SK-MEL-5 (cell line): ENCODE measurements around the gene INPP4B. TPM values are rescaled to one million over a fixed set of nuclear protein-coding genes. Genes with fewer than 3 reads are reported as not detected.
"Not testable (repeated sequence)": the region's sequence is repeated elsewhere in the genome, so short reads cannot be mapped to it uniquely, and the experiment has no call there.

Experiments
- DNase-seq: peaks from one replicate; pipeline ENCODE4 v3.0.0-alpha.2; 2016; ENCODE audit warnings: low read depth, low spot score
- in situ Hi-C: cut with HindIII; loops from 2 replicates; pipeline ENCODE4 v1.10.0; 2016; ENCODE audit warnings: low sequenced_read_pairs, high pct_unique_total_duplicates, low pct_unique_long_range_greater_than_20kb
- total RNA-seq: library from RNA; depleted of rRNA; stranded (reverse); fragments of >200 nt; shearing (Covaris generic); gene quantifications from 2 replicates; pipeline ENCODE4 v1.2.3, GENCODE V29; 2014

Gene INPP4B
- total RNA-seq, 1 experiment from 2014 or later, result 161 TPM

DNA sequence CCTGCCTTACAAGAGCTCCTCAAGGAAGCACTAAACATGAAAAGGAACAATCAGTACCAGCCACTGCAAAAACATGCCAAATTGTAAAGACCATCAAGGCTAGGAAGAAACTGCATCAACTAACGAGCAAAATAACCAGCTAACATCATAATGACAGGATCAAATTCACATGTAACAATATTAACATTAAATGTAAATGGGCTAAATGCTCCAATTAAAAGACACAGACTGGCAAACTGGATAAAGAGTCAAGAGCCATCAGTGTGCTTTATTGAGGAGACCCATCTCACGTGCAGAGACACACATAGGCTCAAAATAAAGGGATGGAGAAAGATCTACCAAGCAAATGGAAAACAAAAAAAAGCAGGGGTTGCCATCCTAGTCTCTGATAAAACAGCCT lies 777.8 kb downstream of the INPP4B start:
- DNase-seq, in situ Hi-C loops: not testable (repeated sequence)

DNA sequence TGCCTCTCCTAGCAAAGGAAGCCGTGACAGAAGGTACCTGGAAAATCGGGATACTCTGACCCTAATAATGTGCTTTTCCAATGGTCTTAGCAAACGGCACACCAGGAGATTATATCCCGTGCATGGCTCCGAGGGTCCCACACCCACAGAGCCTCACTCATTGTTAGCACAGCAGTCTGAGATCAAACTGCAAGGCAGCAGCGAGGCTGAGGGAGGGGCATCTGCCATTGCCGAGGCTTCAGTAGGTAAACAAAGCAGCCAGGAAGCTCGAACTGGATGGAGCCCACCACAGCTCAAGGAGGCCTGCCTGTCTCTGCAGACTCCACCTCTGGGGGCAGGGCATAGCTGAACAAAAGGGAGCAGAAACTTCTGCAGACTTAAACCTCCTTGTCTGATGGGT lies 779.5 kb downstream of the INPP4B start:
- in situ Hi-C loops, result not testable (repeated sequence)

DNA sequence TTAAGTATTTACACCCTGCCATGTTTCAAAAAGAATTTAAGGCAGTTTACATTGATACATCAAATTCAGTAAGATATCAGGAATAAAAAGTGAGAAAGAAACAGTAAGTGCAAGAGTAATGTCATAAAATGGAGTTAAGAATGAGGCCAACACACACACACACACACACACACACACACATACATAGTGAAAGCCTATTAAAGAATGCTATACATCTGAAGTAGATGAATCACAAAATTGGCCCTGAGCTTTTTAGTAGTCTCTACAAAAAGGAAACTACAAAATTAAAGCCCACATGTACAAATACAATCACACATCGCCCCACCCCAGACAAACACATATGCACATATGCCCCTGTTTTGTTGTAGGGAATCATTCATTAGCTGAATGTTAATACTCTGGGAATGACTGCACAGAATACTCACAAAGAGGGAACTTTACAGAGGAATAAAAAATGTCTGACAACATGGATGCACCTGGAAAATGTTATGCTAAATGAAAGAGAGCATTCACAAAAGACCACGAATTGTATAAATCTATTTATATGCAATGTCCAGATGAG lies 780.9 kb downstream of the INPP4B start:
- no peak for DNase-seq
- in situ Hi-C loops, result no loop called here

More for the DNA sequence above, 779.5 kb downstream of the INPP4B start:
- not testable (repeated sequence) for DNase-seq

DNA sequence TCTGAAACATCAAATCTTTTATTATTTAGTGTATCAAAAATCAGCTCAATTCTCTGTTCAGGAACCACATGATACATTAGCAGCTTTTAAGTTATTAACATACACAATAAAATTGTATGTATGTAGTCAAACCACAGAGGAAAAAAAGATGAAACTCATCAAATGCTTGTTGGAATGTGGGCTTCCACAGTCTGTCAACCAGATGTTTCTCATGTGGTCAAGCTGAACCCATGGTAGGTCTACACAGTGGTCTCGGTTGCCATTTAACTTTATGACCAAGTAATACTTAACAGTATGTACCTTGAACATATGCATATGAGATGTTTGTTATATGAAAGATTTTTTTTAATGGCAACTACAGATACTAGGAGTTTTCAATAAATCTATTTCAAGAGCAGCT lies 781.9 kb downstream of the INPP4B start:
- in situ Hi-C loops, result no loop called here
- no peak for DNase-seq

DNA sequence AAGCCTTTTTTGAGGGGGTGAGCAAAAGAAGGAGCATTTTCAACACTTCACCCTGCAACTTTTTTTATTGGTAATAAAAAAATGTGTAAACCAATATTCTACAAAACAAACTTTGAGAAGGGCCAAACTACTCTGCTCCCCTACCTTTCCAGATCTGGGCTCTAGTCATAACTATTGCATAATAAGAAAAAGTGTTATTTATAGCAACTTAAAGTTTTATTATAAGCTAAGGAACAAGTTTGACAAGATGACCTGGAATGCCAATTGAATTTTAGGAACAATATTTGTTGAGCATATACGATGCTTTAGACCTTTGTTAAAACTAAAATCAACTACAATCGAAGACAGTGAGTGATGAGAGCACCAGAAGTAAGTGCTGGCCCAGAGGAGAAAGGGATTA lies 800.1 kb downstream of the INPP4B start:
- no peak for DNase-seq
- in situ Hi-C loops, result no loop called here

DNA sequence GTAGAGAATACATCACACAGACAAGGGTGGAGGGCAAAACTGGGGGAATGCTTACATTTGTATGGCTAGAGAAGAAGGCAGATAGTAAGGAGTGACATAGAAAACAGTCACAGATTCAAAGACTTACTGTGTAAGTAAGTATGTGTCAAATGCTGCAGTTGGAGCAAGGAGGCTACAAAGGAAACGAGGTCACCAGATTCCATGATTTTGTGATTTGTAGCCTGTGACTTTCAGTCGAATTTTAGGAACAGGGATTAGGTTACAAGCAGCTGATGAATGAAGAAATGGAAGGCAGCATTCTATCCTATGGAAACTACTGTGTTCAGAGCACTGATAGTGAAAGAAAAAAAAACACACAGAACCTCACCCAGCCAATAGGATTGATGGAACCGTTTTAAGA lies 801.8 kb downstream of the INPP4B start:
- in situ Hi-C loops, result no loop called here

DNA sequence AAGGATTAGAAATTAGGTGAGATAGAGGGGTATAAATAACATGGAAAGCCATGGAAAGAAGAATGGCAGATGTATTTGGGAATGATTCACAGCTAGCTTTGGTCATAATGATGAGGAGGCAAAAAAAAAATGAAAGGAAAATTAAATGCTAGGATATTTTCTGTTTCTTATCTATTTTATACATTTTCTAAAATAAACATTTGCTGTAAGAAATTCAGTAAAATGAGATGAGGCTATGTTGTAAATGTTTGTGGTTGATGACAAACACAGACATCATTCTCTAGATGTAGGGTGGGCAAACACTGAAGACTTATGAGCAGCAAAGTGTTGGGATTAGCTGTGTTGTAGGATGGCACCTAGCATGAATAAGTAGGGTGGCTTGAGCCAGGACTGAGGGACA lies 802.6 kb downstream of the INPP4B start:
- DNase-seq, result no peak
- in situ Hi-C loops, result no loop called here

More for the DNA sequence above, 801.8 kb downstream of the INPP4B start:
- no peak for DNase-seq

DNA sequence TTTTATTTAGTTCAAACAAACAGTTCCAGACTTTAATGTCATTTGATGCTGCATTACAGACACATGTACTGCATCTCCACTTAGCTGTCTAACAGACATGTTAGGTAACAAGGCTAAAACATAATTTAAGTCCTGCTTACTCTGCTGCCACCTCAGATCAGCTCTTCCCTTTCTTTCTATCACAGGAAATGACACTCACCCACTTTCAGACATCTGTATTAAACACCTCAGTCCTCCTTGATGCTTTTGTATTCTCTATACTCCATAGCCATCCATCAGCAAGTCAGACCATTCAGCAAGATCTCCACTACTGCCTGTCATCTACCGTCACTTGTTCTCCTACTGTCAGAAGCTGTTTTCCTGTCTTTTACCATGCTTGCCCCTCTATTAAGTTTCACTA lies 804.3 kb downstream of the INPP4B start:
- no peak for DNase-seq
- in situ Hi-C loops, result no loop called here

DNA sequence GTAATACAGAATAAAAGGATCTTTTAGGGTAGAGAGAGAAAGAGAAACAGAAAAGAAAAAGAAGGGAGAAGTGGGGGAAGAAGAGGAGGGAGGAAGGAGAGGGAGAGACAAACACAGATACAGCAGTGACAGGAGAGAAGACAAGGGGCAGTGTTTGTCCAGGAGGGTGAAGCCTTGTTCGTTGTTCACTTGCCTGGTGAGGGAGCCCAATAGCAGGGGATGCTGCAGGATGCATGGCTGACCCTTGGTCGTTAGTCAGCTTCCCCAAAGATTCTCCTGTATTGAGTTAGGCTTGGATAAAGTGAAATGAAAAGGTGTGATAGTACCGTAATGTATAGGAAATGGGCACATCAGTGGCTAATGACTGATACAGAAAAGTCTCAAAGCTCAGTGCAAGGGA lies 806.1 kb downstream of the INPP4B start:
- in situ Hi-C loops, result no loop called here

DNA sequence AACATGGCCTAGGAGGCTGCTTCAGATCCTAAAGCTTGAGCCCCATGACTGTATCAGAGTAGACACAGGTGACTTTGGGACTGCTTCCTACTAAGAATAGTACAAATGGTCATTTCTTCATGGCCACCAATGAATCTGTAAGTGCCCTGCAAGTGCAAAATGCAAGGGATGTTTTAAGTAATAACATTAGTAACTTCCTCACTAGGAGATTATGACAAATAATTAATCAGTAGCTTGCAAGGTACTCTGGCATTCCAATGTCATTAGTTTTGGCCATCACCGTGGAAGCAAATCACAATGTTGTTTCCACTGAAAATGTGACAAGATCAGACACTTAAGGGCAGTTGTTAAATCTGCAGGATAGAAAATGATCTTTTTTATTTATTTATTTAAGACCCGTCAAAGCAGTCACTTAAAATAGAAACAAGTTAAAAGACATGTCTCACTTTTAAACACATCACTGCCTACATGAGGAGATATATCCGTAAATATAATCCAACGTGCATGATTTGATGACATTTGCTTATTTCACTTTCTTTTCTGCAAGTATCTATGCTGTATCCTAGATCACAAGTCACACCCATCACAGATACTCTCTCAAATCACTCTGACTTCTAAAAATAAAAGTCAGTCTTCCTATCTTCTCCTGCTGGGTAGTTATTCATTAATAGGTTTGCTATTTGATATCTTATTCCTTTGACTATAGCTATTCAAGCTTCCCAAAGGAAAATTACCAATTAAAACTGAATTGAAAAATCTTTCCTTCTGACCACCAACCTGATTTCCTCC lies 809.1 kb downstream of the INPP4B start:
- DNase-seq, result no peak
- in situ Hi-C loops, result no loop called here

More for the DNA sequence above, 806.1 kb downstream of the INPP4B start:
- peak; percentile 40 for DNase-seq

DNA sequence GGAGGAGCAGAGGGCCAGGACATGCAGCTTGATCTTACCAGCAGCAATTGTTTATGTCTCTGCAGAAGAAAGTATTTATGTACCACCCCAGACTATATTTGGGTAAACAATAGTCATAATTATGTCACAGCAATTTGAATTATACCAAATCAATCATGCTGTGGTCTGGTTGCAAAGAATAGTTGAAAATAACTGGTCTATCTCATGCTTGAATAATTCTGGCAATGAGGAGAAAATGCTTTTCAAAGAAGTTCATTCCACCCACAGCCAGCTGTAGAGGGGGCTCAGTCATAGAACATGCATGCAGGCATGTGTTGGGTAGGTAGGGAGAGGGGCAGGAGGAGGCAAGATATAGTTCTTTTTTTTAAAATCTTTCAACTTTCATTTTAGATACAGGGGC lies 810.5 kb downstream of the INPP4B start:
- in situ Hi-C loops, result no loop called here
- DNase-seq, result no peak

DNA sequence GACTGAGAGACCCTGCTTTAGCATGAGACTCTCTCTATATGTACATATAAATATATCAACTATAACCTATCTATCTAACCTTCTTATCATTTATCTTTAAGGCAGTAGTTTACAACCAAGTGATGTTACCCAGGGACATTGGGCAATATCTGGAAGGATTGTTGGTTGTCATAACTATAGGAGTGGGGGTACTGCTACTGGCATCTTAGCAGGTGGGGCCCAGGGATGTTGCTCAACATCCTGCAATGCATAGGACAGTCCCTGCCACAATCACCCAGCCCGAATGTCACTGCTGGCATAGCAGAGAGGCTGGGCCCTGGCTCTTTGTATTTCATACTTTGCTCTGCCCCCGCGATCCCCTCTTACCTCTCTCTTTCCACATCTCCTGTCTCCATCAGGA lies 812.0 kb downstream of the INPP4B start:
- in situ Hi-C loops, result no loop called here
- DNase-seq, result no peak

DNA sequence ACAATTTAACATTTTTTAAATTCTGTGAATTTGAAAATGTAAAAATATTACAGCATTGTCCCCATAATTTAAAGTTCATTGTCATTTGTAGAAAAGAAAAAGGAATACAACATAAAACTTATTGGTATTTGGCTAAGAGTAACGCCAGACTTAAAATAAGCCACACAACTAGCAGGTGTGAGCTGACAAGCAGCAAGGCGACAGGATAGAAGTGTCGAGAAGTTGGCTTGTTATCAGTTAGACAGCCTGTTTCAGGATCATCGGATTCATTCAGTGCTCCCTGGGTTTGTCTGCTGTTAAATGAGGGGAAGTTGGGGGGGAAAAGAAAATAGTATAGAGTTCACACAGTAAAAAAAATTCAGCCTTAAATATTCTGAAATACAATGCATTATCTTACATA lies 816.1 kb downstream of the INPP4B start:
- no peak for DNase-seq
- in situ Hi-C loops, result no loop called here

DNA sequence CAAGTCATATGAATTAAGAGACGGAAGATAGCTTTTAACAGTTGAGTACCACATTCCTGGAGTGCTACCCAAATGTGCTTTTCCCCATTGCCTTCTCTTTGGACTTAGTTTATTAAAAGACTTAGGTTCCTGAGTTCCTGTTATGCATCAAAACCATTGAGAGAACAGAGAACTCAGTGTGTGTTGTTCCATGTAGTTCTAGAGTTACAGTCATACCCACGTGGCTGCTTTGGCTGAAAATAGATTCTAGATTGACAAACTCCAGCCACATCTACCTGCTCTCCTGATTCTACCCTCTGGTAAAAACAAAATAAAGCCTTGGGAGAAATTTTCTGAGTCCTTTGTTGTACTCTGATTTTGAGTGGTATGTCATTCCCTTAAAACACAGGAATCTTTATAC lies 824.3 kb downstream of the INPP4B start:
- in situ Hi-C loops, result no loop called here
- DNase-seq, result peak; percentile 50

DNA sequence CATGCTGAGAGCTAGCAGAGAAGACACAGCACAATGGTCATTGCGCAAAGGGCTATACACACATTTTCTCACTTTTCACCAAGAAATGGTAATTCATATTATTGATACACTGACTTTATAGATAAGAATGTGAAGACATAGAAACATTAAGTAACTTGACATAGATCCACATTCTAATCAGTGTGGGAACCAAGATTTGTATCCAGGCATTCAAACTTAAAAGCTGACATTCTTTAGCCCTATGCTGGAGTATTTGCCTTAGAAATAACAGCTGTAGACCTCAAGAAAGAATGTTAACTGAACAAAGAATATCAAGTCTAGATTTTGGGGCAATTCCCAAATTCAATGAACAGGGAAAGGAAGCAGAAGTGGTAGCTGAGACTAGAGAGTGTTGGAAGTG lies 824.9 kb downstream of the INPP4B start:
- in situ Hi-C loops, result no loop called here
- no peak for DNase-seq

DNA sequence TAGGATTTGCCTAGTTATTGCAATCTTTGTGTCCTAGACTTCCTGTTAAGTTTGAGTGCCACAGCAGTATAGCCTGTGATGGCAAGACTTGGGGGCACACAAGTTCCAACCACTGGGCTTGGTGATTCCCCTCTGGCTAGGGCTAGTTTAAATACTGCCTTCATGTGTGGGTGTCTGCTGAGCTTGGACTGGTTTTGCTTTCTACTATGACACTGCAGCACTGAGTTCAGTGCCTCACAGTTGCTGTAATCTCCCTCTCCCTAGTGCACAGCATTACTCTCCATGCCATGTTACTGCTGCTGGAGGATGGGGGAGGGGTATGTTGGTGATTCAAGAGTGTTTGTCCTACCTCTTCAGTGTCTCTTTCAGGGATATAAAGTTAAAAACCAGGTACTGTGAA lies 830.1 kb downstream of the INPP4B start:
- in situ Hi-C loops, result no loop called here

DNA sequence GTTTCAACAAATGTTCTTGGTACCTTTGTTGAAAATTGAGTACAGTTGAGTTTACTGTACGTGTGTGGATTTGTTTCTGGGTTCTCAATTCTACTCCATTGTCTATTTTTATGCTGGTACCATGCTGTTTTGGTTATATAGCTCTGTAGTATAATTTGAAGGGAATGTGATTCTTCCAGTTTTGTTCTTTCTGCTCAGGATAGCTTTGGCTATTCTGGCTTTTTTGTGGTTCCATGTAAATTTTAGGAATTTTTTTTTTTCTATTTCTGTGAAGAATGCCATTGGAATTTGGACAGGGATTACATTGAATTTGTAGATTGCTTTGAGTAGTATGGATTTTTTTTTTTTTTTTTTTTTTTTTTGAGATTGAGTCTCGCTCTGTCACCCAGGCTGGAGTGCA lies 836.4 kb downstream of the INPP4B start:
- DNase-seq, result no peak
- in situ Hi-C loops, result no loop called here

More for the DNA sequence above, 830.1 kb downstream of the INPP4B start:
- DNase-seq, result no peak

DNA sequence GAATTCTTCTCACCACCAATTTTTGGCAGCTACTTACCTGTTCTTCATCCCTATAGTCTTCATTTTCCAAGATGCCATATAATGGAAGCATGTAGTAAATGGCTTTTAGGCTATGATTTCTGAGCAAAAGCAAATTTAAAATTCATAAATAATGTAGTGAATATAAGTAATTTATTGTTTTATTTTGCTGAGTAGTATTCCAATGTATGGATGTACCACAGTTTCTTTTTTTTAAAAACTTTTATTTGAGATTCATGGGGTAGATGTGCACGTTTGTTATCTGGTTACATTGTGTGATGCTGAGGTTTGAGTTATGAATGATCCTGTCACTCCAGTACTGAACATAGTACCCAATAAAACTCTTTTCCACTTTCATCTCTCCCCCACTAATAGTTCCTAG lies 840.6 kb downstream of the INPP4B start:
- no peak for DNase-seq
- in situ Hi-C loops, result no loop called here

DNA sequence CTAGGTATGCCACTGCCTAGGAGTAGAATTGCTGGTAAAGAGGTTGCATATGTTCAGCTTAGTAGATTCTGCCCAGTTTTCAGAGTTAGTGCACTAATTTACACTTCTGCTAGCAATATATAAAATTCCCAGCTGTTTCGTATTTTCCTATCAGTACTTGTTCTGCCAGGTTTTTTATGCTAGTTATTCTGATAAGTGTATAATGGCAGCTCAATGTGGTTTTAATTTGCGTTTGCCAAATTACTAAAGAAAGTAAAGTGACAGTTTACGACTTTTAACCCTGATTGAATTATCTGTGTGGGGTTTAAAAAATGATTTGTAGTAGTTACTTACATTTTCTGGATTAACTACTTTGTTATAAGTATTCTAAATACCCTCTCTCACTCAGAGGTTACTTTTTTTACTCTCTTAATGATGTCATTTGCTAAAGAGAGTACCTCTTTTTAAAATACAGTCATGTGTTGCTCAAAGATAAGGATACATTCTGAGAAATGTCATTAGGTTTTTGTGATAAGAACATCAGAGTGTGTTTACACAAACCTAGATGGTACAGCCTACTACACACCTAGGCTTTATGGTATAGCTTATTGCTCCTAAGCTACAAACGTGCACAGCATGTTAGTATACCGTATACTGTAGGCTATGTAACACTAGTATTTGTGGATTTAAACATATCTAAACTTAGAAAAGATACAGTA lies 846.5 kb downstream of the INPP4B start:
- DNase-seq, result no peak
- in situ Hi-C loops, result no loop called here
